ENCODE data around the gene CHI3L2.

- TF ChIP-seq POLR2AphosphoS5 (IDR thresholded peaks at IDR 0.05; ENCODE audit: low read depth, low read length): no peak
- no peak for TF ChIP-seq POLR2A (IDR thresholded peaks at IDR 0.05; ENCODE audit: low read depth, low read length)
Observed at GRCh38 chr1:111217183-111217910, 10.2 kb upstream of the CHI3L2 start.

All from GM12892 (cell line).